ENCODE measurements around the gene IL17RE.

IL17RE gene

GRCh38 chr3:9908286-9908685 is 5.6 kb downstream of the IL17RE start:
- DNase-seq = no peak

- DNase-seq = peak in 1 of 2 donors; percentile 47
Measured at GRCh38 chr3:9909221-9910013, 6.8 kb downstream of the IL17RE start.

- DNase-seq = no peak
Measured at GRCh38 chr3:9911863-9912262, 9.2 kb downstream of the IL17RE start.

DNA sequence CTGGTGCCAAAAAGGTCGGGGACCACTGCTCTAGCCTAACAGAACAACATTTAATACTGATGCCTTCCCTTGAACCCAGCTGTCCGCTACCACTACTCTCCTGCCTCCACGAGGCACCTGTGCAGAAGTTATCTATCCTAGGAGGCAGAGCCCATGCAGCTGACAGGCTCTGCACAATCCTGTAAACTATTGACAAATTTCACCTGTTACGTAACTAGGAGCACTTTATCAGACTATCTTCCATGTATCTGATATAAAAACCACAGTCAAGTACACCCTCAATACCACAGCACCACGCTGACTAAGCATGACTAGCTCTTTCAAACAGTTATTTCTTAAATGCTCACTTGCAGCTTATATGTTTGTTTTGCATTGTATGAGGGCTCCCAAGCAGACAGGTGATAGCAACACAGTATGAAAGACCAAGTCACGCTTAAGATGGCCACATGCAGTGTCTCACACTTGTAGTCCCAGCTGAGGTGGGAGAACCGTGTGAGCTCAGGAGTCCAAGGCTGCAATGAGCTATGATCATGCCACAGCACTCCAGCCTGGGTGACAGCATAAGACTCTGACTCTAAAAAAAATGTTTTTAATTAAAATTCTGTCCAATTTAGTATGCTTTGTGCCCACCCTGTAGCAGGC is 9.8 kb downstream of the IL17RE start:
- DNase-seq = peak in 1 of 2 donors; percentile 46

- DNase-seq = no peak
Measured at GRCh38 chr3:9913601-9914000, 11.0 kb downstream of the IL17RE start.

DNA sequence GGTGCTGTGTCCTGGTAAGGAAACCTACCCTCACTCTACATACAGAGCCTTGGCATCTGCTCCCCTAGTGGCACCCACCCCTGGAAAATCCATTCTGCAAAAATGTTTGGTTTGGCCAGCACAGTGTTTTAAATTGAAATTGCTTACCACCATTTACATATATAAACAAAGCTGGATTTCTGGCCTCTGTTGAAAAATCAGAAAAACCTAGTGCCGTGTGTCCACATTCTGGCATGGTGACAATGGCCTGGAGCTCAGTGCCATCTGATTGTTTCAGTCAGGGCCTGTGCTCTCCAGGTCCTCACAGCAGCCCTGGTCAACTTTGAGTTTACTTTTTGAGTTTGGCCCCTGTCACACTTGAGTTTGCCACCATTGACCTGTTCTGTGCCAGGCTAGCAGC is 11.4 kb downstream of the IL17RE start:
- DNase-seq = no peak

DNA sequence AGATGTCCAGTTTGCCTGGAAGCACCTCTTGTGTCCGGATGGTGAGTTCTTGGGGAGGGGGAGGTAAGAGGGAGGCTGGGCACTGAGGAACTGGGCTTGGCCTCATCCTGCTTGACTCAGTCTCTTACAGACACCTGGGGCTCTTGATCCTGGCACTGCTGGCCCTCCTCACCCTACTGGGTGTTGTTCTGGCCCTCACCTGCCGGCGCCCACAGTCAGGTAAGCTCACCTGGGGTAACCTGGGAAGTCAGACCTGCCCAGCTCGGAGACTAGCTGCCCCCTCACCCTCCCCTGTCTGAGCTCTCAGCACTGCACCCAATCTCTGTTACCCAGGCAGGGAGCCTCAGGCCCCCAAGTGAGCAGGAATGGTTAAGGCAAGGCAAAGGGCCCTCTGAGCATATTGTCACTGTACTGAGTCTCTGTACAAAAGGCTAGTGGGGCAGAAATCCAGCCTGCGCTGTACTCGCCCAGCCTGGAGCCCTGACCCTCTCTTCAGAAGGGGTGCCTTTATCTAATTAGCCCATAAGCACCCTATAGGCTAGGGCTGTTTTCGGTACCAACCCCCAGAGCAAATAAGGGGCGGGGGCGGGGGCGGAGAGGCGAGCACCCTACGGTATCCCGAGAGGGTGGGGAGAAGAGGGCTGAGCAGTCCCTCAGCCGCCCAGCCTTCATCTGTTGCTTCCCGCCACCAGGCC is 12.1 kb downstream of the IL17RE start:
- DNase-seq = no peak

DNA sequence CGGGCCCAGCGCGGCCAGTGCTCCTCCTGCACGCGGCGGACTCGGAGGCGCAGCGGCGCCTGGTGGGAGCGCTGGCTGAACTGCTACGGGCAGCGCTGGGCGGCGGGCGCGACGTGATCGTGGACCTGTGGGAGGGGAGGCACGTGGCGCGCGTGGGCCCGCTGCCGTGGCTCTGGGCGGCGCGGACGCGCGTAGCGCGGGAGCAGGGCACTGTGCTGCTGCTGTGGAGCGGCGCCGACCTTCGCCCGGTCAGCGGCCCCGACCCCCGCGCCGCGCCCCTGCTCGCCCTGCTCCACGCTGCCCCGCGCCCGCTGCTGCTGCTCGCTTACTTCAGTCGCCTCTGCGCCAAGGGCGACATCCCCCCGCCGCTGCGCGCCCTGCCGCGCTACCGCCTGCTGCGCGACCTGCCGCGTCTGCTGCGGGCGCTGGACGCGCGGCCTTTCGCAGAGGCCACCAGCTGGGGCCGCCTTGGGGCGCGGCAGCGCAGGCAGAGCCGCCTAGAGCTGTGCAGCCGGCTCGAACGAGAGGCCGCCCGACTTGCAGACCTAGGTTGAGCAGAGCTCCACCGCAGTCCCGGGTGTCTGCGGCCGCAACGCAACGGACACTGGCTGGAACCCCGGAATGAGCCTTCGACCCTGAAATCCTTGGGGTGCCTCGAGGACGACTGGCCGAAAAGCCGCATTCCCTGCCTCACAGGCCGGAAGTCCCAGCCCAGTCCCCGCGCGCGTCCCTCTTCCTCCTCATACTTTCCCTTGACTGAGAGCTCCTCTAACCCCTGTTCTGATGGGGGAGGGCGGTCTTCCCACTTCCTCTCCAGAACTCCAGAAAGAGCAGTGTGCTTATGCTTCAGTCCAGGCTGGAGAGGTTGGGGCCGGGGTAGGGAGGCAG is 12.8 kb downstream of the IL17RE start:
- DNase-seq = peak; percentile 35 to 58

DNA sequence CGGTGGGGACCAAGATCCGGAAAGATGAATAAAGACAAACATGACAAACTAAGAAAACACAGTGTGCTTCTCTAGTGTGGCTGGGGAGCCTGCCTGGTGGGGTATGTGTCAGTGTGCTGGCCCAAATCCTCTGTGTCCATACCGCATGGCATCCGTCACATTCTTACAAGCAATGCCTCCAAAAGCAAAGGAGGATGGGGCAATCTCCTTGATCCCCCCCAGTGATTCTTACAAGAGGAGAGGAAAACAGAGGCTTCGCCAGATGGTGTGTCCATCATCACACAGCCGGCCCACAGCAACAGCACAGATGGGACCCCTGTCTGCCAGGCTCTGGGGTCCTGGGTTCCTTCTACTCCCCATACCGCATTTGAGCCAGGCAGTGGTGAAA is 13.7 kb downstream of the IL17RE start:
- no peak for DNase-seq

DNA sequence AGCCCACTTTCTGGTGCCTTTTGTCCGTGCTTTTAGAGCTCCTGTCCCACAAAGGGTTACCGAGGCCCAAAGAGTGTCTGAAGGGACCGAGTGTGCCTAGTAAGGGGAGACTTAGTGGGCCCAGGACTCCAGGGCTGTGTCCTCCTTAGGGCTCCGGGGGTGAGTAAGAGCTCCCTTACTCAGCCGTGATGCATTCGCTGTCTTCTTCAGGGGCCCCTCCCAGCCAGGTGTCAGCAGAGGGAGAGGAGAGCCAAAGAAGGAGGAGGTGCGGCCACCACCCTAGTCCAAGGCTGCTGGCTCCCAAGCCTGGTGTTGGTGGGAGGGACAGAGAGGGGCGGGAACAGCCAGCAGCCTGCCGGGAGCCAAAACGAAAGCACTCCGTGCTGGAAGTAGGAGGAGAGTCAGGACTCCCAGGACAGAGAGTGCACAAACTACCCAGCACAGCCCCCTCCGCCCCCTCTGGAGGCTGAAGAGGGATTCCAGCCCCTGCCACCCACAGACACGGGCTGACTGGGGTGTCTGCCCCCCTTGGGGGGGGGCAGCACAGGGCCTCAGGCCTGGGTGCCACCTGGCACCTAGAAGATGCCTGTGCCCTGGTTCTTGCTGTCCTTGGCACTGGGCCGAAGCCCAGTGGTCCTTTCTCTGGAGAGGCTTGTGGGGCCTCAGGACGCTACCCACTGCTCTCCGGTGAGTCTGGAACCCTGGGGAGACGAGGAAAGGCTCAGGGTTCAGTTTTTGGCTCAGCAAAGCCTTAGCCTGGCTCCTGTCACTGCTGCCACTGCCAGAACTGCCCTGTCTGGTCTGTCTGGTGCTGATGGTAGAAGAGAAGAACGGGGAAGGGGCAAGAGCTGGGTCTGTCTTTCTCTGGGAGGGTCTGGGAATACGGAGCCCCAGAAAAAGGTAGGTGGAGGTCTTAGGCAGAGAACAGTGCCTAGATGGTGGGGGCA is 14.4 kb downstream of the IL17RE start, which contains the start of gene IL17RC:
TSS of gene IL17RC (plus strand) at position 365 of the 947 bp plus-strand sequence. CDS start at position 583, 218 bp downstream.
- peak; percentile 47 to 54 for DNase-seq

DNA sequence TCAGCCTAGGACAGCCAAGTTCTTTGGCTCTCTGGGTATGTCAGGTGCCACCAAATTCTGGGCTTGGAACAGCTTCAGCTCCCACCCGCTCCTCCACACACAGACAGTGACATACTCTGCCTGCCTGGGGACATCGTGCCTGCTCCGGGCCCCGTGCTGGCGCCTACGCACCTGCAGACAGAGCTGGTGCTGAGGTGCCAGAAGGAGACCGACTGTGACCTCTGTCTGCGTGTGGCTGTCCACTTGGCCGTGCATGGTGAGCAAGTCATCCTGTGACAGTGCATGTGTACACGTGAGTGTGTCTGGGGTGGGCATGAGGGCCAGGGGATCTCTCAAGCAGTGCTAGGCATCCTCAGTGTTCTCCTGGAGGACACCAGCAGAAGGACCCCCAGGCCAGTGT is 15.2 kb downstream of the IL17RE start:
- DNase-seq = no peak

GRCh38 chr3:9918261-9919038 is 15.8 kb downstream of the IL17RE start:
- DNase-seq = no peak

GRCh38 chr3:9928158-9928557 is 25.5 kb downstream of the IL17RE start:
- no peak for DNase-seq

DNA sequence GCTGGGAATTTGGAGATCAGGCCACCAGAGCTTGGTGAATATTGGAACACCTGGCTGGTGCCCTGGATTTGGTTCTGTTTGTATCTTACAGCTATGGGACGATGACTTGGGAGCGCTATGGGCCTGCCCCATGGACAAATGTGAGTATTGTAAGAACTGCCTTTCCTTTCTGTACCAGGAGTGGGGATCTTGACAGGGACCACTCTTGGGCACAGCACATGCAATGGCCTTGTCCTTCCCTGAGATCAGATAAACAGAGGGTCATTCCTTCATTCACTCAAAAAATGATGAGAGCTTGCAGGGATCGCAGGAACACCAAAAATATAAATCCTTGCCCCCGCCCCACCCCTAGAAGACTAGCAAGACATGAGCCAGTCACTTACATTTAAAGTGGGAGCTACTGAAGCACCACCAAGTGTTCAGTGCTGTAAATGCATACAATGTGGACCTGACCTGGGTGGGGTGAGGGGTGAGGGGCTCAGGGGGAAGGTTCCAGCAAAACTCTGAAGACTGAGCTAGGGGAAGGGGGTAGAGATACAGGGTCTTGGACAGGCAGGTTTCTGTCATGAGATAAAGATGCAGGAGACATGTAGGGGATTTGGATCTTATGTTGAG is 28.3 kb downstream of the IL17RE start:
- DNase-seq = no peak

- DNase-seq = no peak
Measured at GRCh38 chr3:9932535-9932842, 29.8 kb downstream of the IL17RE start.

DNA sequence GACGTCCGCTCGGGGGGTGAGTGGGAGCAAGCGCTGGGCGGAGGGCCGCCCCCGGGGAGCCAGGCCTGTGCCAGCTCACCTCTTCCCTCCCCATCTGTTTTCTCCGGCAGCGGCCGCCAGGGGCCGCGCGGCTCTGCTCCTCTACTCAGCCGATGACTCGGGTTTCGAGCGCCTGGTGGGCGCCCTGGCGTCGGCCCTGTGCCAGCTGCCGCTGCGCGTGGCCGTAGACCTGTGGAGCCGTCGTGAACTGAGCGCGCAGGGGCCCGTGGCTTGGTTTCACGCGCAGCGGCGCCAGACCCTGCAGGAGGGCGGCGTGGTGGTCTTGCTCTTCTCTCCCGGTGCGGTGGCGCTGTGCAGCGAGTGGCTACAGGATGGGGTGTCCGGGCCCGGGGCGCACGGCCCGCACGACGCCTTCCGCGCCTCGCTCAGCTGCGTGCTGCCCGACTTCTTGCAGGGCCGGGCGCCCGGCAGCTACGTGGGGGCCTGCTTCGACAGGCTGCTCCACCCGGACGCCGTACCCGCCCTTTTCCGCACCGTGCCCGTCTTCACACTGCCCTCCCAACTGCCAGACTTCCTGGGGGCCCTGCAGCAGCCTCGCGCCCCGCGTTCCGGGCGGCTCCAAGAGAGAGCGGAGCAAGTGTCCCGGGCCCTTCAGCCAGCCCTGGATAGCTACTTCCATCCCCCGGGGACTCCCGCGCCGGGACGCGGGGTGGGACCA is 30.4 kb downstream of the IL17RE start:
- peak; percentile 91 for DNase-seq

DNA sequence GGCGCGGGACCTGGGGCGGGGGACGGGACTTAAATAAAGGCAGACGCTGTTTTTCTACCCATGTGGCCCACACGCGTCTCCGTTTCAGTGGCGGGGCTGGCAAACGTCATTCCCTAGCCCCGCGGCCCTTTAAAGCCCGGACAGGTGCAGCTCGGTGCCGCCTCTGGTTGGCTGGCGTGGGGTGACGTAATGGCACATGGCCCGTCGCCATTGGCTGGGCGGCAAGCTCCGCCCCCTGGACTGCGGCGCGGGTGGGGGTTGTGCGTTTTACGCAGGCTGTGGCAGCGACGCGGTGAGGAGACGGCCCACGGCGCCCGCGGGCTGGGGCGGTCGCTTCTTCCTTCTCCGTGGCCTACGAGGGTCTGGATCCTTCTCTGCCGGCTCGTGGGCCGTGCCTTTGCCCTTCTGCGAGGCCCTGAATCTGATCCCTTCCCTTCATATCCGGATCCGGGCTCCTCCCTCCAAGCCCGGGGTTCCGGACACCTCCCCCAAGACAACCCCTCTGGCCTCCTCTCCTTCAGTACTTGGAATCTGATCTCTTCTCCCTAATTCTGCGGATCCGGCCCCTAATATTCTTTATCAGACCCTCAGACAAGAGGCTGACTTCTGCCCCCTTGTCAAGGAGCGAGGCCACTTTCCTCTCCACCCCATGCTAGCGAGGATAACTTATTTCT is 31.1 kb downstream of the IL17RE start, which contains the start of gene CRELD1:
TSS of gene CRELD1 (plus strand) at position 274 of the 674 bp plus-strand sequence. CDS start 605 bp downstream, outside the sequence.
- DNase-seq = peak; percentile 96 to 97

GRCh38 chr3:9934235-9934621 is 31.6 kb downstream of the IL17RE start:
- DNase-seq = peak in 1 of 2 donors; percentile 38

DNA sequence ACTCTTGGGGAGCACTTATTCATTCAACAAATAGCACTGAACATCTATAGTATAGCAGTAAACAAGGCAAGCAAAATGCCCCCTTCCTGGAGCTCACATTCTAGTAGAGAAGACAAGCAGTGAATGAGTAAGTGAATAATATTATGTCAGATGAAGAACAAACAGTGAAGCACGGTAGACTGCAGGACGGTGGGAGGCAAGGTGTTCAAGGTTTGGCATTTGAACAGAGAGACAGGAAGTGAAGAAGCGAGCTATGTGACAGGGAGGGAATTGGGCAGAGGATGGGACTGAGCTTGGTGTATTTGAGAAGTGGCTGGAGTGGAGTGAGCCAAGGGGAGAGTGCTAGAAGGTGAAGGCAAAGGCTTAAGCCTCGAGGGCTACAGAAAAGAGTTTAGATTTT is 32.3 kb downstream of the IL17RE start:
- DNase-seq = no peak
